H1 (cell line): ENCODE results near the gene CTSH. TPM values are rescaled to one million over a fixed set of nuclear protein-coding genes. Genes with fewer than 3 reads are reported as not detected.

Experiments used
- polyA plus RNA-seq, 7 experiments: library from polyadenylated mRNA; depleted of rRNA in 3 of 7; stranded (reverse) in 5 of 7; unstranded in 2 of 7; fragments of >200 nt in 5 of 7; fragments of 200-250 nt in 2 of 7; gene quantifications; 1 replicate in 5 of 7; 2 replicates in 1 of 7; 4 replicates in 1 of 7; pipeline versions ENCODE4 v1.2.1 to v1.2.3, GENCODE V29; 2011 to 2013; ENCODE audit warnings: missing spikeins in 2 of 7, mixed read lengths in 2 of 7
- total RNA-seq: library from RNA; stranded (reverse); fragmentation: NEBNext Ultra II Directional; extraction: Animal tissue kit (Norgen Biotek cat#: 25700); gene quantifications from 2 replicates; pipeline ENCODE4 v1.2.1, GENCODE V29; 2021
- TF ChIP-seq, protein P1 (sequence below): fragments of 300-600 bp; sonication (generic); IDR thresholded peaks from 2 replicates; pipeline ENCODE4 v1.7.1; 2012; ENCODE audit warnings: low read length, moderate library complexity, mild to moderate bottlenecking, inconsistent platforms; ENCODE audit not compliant: insufficient replicate concordance

Gene CTSH
- total and polyA plus RNA-seq, 2 of the 8 experiments (the other 6 are each of a cell fraction or from before 2014, with no cell fraction given) = 34.0 to 36.8 TPM

DNA sequence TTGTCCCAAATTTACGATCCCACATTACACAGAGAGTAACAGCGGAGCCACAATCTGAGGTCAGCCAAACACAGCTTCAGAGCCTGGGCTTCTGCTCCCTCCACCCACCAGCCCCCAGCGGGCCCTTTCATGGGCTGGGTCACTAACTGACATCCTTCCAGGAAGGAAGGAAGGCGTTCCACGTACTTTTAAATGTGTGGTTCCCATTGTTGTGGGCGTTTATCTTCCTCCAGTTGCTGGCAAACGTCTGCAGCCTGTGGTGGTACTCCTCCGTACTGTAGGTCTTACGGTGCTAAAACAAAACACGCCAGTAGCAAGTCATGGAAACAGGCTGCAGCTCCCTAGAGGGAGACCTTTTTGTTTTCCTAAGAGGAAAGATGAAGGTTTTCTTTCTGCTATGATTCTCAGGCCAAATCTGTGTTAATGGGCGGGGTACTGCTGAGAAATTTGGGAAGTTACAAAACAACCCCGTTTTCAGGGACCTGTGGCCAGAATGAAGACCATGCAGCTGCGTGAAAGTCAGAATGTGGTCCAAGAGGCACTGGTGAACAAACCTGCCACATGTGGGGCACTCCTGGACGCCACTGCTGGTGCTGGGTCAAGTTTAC lies 7.6 kb downstream of the CTSH start (continued):
- TF ChIP-seq, protein P1, sequence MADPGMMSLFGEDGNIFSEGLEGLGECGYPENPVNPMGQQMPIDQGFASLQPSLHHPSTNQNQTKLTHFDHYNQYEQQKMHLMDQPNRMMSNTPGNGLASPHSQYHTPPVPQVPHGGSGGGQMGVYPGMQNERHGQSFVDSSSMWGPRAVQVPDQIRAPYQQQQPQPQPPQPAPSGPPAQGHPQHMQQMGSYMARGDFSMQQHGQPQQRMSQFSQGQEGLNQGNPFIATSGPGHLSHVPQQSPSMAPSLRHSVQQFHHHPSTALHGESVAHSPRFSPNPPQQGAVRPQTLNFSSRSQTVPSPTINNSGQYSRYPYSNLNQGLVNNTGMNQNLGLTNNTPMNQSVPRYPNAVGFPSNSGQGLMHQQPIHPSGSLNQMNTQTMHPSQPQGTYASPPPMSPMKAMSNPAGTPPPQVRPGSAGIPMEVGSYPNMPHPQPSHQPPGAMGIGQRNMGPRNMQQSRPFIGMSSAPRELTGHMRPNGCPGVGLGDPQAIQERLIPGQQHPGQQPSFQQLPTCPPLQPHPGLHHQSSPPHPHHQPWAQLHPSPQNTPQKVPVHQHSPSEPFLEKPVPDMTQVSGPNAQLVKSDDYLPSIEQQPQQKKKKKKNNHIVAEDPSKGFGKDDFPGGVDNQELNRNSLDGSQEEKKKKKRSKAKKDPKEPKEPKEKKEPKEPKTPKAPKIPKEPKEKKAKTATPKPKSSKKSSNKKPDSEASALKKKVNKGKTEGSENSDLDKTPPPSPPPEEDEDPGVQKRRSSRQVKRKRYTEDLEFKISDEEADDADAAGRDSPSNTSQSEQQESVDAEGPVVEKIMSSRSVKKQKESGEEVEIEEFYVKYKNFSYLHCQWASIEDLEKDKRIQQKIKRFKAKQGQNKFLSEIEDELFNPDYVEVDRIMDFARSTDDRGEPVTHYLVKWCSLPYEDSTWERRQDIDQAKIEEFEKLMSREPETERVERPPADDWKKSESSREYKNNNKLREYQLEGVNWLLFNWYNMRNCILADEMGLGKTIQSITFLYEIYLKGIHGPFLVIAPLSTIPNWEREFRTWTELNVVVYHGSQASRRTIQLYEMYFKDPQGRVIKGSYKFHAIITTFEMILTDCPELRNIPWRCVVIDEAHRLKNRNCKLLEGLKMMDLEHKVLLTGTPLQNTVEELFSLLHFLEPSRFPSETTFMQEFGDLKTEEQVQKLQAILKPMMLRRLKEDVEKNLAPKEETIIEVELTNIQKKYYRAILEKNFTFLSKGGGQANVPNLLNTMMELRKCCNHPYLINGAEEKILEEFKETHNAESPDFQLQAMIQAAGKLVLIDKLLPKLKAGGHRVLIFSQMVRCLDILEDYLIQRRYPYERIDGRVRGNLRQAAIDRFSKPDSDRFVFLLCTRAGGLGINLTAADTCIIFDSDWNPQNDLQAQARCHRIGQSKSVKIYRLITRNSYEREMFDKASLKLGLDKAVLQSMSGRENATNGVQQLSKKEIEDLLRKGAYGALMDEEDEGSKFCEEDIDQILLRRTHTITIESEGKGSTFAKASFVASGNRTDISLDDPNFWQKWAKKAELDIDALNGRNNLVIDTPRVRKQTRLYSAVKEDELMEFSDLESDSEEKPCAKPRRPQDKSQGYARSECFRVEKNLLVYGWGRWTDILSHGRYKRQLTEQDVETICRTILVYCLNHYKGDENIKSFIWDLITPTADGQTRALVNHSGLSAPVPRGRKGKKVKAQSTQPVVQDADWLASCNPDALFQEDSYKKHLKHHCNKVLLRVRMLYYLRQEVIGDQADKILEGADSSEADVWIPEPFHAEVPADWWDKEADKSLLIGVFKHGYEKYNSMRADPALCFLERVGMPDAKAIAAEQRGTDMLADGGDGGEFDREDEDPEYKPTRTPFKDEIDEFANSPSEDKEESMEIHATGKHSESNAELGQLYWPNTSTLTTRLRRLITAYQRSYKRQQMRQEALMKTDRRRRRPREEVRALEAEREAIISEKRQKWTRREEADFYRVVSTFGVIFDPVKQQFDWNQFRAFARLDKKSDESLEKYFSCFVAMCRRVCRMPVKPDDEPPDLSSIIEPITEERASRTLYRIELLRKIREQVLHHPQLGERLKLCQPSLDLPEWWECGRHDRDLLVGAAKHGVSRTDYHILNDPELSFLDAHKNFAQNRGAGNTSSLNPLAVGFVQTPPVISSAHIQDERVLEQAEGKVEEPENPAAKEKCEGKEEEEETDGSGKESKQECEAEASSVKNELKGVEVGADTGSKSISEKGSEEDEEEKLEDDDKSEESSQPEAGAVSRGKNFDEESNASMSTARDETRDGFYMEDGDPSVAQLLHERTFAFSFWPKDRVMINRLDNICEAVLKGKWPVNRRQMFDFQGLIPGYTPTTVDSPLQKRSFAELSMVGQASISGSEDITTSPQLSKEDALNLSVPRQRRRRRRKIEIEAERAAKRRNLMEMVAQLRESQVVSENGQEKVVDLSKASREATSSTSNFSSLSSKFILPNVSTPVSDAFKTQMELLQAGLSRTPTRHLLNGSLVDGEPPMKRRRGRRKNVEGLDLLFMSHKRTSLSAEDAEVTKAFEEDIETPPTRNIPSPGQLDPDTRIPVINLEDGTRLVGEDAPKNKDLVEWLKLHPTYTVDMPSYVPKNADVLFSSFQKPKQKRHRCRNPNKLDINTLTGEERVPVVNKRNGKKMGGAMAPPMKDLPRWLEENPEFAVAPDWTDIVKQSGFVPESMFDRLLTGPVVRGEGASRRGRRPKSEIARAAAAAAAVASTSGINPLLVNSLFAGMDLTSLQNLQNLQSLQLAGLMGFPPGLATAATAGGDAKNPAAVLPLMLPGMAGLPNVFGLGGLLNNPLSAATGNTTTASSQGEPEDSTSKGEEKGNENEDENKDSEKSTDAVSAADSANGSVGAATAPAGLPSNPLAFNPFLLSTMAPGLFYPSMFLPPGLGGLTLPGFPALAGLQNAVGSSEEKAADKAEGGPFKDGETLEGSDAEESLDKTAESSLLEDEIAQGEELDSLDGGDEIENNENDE = no peak
